ENCODE measurements around the gene DTD1.

The DTD1 gene

DNA sequence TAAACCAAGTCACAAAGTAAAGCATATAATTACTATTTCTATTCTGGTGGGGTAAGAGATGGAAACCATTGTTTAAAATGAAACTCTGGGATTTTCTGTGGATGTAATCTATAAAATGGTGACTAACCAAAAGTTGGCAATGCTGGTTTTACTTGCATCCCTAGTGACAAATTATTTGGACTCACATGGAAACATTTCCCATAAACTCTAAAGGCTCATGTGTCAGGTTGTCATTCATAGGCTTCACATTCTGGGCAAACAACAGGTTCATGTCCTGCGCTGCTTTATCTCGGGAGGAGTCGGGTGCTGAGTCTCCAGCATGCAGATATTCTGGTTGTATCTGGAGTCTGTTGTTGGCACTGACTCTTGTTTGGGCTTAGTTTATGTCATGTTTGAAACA, 127.7 kb downstream of the DTD1 start:
- DNase-seq = no peak

- peak; percentile 41 for DNase-seq
These were observed 129.2 kb downstream of the DTD1 start for GRCh38 chr20:18717062-18717461.

DNA sequence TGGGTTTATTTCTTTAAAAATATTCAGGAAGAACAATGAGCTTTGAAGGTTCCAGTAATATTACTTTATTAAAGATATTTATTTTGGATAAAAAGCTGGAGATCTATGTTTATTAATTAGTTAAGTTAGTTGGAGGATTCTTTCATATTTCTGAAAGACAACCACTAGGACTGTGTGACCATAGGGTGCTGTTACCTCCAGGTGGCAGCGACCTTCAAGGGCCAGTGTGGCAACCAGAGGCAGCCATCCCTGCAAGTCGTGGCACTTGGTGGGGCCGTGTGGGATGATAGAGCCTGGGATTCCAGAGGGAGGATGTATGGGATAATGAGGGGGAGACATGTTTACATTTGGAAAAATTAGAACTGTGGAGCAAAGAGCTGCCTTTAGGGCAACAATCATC, 130.3 kb downstream of the DTD1 start:
- DNase-seq = no peak

GRCh38 chr20:18719426-18719825, 131.6 kb downstream of the DTD1 start:
- DNase-seq = no peak

- DNase-seq = no peak
These were observed 133.8 kb downstream of the DTD1 start for GRCh38 chr20:18721551-18722115.

GRCh38 chr20:18722371-18722770, 134.5 kb downstream of the DTD1 start:
- DNase-seq = no peak

DNA sequence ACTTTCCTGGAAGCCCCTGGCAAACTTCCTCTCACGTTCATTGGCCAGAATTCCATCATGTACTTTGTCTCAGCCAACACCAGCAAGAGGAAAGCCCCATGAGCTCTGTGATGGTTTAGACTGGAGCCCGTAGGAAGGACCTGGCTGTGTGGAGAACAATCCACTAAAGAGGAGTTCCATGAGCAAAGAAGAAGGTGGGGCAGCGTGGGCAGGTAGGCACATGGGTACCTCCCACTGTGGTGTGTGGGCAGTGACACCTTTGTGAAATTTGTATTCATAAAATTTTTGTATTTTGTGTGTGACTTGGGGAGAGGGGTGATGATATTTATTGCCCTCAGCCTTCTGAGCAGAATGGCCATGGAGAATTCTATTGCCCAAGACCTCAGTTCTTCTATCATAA, 136.2 kb downstream of the DTD1 start:
- no peak for DNase-seq

DNA sequence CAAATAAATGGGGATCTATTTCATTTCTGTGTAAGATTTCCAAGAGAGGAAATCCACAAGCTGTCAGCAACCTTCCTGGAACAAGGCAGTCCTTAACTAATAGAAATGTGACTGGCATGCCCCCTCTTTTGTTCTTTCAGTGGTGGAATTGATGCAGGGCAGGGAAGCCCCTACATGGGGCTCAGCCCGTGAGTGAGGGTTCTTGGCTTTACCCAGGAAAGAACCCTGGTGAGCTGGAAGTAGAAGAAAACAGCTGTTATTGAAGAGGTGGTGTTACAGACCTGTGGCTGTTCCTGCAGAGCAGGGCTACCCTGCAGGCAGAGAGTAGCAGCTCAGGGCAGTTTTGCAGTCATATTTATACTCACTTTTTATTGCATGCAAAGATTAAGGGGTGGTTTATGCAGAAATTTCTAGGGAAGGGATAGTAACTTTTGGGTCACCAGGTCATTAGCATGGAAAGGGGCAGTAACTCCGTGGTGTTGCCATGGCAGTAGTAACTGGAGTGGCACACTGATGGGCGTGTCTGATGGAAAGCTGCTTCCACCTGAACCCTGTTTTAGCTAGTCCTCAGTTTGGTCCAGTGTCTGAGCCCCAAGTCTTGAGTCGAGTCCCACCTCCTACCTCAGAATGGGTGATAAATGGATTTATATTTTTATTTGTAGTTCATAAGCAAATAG, 137.1 kb downstream of the DTD1 start:
- DNase-seq = no peak

DNA sequence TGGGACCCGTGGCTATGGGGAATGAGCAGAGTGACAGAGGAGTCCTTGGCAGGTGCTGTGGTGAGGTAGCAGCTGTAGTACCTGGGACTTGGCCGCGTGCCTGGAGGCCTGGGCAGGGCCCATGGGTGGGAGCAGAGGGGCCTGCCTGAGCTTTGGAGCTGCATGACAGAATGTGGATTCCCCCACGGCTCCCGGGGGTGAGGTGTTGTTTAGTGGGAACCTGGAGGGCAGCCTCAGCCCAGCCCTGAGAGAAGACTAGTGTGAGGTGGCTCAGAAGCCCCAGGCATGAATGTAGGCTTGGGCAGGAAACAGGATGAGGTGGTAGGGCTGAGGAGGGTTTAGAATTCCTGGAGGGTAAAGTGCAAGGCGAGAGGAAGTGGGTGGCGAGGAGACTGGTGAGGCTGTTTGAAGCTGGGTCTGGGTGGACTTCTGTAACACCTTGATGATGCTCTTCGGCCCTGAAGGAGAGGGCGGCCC, 139.2 kb downstream of the DTD1 start:
- DNase-seq = peak; percentile 78

DNA sequence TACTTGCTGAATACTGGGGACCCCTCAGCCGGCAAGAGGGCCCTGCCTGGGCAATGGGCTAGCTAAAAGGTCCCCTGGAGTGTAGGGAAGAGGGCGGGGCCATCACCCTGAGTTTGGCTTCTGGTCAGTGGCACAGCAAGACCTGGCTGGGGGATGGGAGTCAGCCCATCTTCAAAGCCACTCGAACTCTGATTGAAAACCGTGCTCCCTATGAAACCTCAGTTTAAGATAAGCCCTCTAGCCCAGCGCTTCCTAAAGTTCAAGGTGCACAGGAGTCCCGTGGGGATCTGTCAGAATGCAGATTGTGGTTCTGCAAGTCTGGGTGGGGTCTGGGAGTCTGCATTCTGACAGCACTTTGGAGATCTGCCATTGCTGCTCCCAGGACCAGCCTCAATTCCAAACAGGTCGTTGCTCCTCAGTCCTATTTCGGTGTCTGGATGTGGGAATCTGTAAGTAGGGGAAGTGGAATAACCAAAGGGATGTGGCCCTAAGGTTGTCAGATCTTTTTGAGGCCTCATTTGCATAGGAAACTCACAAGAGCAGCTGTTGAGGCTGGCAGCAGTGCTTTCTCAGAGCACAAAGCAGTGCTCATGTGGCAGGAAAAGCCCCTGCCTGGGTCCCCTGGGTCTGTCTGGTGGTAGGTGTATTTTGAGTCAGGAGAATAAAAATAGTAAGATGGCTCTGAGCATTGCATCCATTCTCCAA, 140.5 kb downstream of the DTD1 start:
- DNase-seq = no peak

DNA sequence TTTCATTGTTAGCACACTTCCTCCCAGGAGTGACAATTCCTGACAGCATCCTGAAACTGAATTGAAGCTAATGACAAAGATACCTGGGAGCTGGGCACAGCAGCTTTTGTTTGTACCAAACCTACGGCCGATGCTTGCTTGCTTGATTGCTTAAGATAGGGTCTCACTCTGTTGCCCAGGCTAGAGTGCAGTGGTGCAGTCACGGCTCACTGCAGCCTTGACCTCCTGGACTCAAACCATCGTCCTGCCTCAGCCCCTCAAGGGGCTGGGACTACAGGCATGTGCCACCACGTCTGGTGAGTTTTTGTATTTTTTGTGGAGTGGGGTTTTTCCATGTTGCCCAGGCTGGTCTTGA, 141.0 kb downstream of the DTD1 start:
- DNase-seq = no peak

DNA sequence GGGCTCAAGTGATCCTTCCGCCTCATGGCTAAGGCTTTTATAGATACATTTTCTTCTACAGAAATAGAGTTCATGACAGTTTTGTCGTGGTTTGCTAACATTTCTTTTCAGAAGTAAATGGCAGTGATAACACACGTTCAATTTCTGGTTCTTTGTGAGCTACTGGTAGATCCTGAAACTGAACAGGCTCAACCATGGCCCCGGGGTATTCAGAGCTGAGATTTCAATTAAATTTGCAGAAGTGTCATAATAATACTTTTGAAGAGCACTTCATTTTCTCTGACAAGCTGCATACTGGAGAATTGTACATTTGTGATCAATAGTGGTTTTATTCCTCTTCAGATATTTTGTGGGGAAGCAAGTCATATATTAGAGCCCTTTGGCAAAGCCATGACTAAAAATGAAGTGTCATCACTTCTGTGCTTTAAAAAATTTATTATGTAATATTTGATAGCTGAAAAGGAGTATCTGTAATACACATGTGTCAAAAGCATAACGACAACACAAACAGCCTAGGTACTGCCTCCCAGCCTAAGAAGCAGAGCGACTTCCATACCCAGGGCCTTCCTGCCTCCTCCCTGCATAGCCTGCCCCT, 141.5 kb downstream of the DTD1 start:
- no peak for DNase-seq

- DNase-seq = no peak
These were observed 144.1 kb downstream of the DTD1 start for GRCh38 chr20:18731940-18732339.

- DNase-seq = no peak
These were observed 146.8 kb downstream of the DTD1 start for GRCh38 chr20:18734525-18735189.

- no peak for DNase-seq
These were observed 149.3 kb downstream of the DTD1 start for GRCh38 chr20:18737140-18737539.

DNA sequence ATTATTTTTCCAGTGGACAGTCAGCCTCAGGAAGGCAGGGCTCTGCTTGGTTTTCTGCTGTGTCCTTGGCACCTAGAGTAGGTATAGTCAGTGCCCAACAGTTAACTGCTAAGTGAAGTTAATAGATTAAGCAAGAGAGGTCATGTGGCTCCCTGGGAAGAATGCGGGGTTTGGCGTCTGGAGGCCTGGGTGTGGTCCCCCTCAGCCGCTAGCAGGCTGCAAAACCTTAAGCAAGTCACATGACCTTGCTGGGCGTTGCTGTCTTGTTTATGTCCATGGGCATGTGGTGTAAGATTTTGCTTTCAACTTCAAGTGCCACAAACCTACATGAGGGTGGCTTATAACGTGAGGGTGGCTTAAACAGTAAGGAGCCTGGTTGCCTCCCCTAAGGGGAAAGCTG, 150.2 kb downstream of the DTD1 start:
- DNase-seq = no peak

DNA sequence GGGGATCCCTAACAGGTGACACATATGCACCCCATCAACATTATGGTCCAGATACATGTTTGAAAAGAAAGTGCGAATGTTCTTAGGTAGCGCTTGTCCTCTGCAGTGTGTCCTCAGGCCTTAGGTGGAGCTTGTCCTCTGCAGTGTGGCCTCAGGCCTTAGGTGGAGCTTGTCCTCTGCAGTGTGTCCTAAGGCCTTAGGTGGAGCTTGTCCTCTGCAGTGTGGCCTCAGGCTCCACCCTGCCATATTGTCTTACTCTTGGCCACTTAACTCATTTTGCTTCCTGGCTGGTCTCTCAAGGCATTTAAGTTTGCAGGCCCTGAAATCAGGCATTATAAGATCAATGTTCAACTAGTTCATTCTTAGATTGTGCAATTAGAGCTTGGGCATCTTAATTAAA, 151.0 kb downstream of the DTD1 start:
- no peak for DNase-seq

DNA sequence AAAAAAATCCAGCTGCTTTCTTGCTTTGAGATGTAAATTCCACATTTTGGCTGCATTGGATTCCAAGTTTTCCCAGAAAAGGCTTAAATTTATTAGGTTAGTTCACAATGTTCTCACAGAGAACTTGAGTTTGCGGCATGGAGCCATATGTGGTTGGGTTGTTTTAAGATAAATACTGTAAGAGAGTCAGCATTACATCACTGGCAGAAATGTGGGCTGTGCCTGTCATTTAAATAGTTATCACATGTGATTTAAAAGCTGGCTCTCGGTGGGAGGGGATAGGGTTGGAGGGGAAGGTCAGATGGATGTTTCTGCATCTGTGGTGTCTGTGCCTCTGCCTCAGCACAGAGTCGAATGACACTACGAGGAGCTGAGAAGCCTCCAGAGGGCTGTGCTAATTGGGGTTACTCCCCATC, 151.9 kb downstream of the DTD1 start:
- DNase-seq = no peak

- DNase-seq = no peak
These were observed 152.9 kb downstream of the DTD1 start for GRCh38 chr20:18740726-18741125.

DNA sequence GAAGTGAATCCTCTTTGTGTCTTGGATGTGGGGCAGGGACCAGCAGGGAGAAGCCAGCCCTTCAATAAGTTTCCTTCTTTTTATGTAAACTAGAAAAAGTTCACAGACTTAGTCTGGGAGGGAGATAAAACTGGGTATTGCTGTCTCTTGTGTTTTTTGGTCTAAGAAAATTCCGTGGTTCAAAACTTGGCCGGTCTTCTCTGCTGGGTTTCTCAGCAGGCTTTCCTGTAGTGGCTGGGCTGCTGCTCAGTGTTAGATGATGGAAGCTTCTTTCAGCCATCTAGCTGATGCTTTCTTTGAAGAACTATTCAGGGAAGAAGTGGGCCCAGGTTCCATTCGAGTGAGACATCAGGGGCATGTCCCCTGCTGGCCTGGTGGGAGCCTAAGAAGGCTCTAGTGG, 155.0 kb downstream of the DTD1 start:
- DNase-seq = no peak

GRCh38 chr20:18743665-18744440, 156.0 kb downstream of the DTD1 start:
- DNase-seq = no peak

DNA sequence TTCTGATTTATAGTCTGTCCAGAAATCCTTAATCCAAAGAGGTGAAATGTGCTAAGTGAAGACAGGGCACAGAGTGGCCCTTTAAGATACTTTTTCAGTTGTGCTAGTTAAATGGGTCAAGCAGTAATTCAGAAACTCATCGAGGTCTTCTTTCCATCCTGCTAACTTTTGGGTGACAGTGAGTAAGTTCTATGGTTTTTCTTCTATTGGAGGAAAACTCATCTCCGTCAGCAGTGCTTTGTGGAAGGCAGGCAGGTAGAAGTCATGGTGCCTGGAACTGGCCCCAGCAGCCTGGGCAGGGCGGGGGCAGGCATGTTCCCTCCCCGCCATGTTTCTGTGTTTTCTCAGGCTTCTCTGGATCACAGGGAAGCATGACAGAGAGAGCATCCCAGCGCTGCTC, 159.2 kb downstream of the DTD1 start:
- no peak for DNase-seq

GRCh38 chr20:18748987-18749386, 161.1 kb downstream of the DTD1 start:
- no peak for DNase-seq
